HL-60 (cell line): Measurements from ENCODE around the gene DZIP1.

Experiments
- DNase-seq, 2 experiments: peaks; one replicate each; pipeline ENCODE4 v3.0.0-alpha.2; 2010 to 2020; ENCODE audit warnings: low read depth in 1 of 2, low spot score in 1 of 2
- H3K27ac ChIP-seq: fragments of 250-450 bp; sonication (Bioruptor Pico); replicated peaks from 2 replicates; pipeline ENCODE4 v1.5.1; 2020; ENCODE audit warnings: mild to moderate bottlenecking, moderate library complexity
- H3K27me3 ChIP-seq: fragments of 250-450 bp; sonication (Bioruptor Pico); 2 replicates; pipeline ENCODE4 v1.5.1; 2021; ENCODE audit warnings: mild to moderate bottlenecking, moderate library complexity; ENCODE audit not compliant: insufficient read depth, poor library complexity, severe bottlenecking
- H3K4me3 ChIP-seq: replicated peaks from 2 replicates; pipeline ENCODE4 v1.5.1; 2011; ENCODE audit warnings: mild to moderate bottlenecking, control low read depth, low read length; ENCODE audit not compliant: insufficient read depth
- CTCF ChIP-seq: IDR thresholded peaks from one replicate; pipeline ENCODE4 v1.5.1; 2011; ENCODE audit warnings: low read length, control low read depth, inconsistent platforms; ENCODE audit not compliant: insufficient read depth
- GABPA ChIP-seq: IDR thresholded peaks from 2 replicates; pipeline ENCODE4 v1.6.1; 2012; ENCODE audit warnings: low read depth
- POLR2AphosphoS5 ChIP-seq: IDR thresholded peaks from 2 replicates; pipeline ENCODE4 v1.6.1; 2012; ENCODE audit warnings: low read depth
- REST ChIP-seq: IDR thresholded peaks from 2 replicates; pipeline ENCODE4 v1.6.1; 2012; ENCODE audit warnings: low read depth; ENCODE audit not compliant: insufficient replicate concordance
- SPI1 ChIP-seq: IDR thresholded peaks from 2 replicates; pipeline ENCODE4 v1.6.1; 2012; ENCODE audit warnings: low read depth, mild to moderate bottlenecking, borderline replicate concordance

The DZIP1 gene

GRCh38 chr13:95643571-95643935, 953 bp downstream of the DZIP1 start:
- Histone ChIP-seq H3K4me3 (peak overlapping the region; percentile 53), H3K27me3 (peaks cover 41% of the 10 kb centered on the region), H3K27ac (no peak overlapping the region)
- TF ChIP-seq SPI1 (no peak), REST (no peak), GABPA (no peak), CTCF (no peak), POLR2AphosphoS5 (no peak)
- no peak for DNase-seq

GRCh38 chr13:95642999-95643398, 1.5 kb downstream of the DZIP1 start:
- no peak overlapping the region for H3K4me3 ChIP-seq
- H3K27me3 ChIP-seq: peaks cover 41% of the 10 kb centered on the region
- no peak for TF ChIP-seq REST
- no peak for TF ChIP-seq SPI1
- no peak for TF ChIP-seq GABPA
- no peak for TF ChIP-seq CTCF
- no peak overlapping the region for H3K27ac ChIP-seq
- DNase-seq: no peak

GRCh38 chr13:95642028-95642621, 2.4 kb downstream of the DZIP1 start:
- no peak overlapping the region for H3K27ac ChIP-seq

More at GRCh38 chr13:95642028-95642621, 2.4 kb downstream of the DZIP1 start:
- no peak for DNase-seq
- Histone ChIP-seq H3K27me3 (peaks cover 41% of the 10 kb centered on the region), H3K4me3 (peak overlapping the region; percentile 9; the same call in 1 of the 2 replicates)
- TF ChIP-seq GABPA: no peak
- TF ChIP-seq REST: no peak
- no peak for TF ChIP-seq CTCF
- TF ChIP-seq SPI1: no peak
- no peak for TF ChIP-seq POLR2AphosphoS5
